ENCODE results near the gene CALHM3.

The CALHM3 gene

GRCh38 chr10:103433858-103434257, 45.2 kb downstream of the CALHM3 start:
- no peak for TF ChIP-seq CTCF (conservative IDR thresholded peaks at IDR 0.05; ENCODE audit: control insufficient read depth, insufficient read depth, low read depth, low read length)
- H3K4me3 ChIP-seq (ENCODE audit: control insufficient read depth, low read depth, low read length), result no peak overlapping the region
- DNase-seq (ENCODE audit: low read depth), result peak; percentile 82

- no peak for DNase-seq (ENCODE audit: low read depth)
- H3K4me3 ChIP-seq (ENCODE audit: control insufficient read depth, low read depth, low read length), result no peak overlapping the region
- no peak for TF ChIP-seq CTCF (conservative IDR thresholded peaks at IDR 0.05; ENCODE audit: control insufficient read depth, insufficient read depth, low read depth, low read length)
Measured at GRCh38 chr10:103431902-103432301, 47.1 kb downstream of the CALHM3 start.

- DNase-seq (ENCODE audit: low read depth), result no peak
- no peak overlapping the region for H3K4me3 ChIP-seq (ENCODE audit: control insufficient read depth, low read depth, low read length)
- TF ChIP-seq CTCF (conservative IDR thresholded peaks at IDR 0.05; ENCODE audit: control insufficient read depth, insufficient read depth, low read depth, low read length), result no peak
Measured at GRCh38 chr10:103429647-103430046, 49.4 kb downstream of the CALHM3 start.

GRCh38 chr10:103428989-103429643, 49.9 kb downstream of the CALHM3 start:
- no peak overlapping the region for H3K4me3 ChIP-seq (ENCODE audit: control insufficient read depth, low read depth, low read length)
- TF ChIP-seq CTCF (conservative IDR thresholded peaks at IDR 0.05; ENCODE audit: control insufficient read depth, insufficient read depth, low read depth, low read length), result no peak
- no peak for DNase-seq (ENCODE audit: low read depth)

DNA sequence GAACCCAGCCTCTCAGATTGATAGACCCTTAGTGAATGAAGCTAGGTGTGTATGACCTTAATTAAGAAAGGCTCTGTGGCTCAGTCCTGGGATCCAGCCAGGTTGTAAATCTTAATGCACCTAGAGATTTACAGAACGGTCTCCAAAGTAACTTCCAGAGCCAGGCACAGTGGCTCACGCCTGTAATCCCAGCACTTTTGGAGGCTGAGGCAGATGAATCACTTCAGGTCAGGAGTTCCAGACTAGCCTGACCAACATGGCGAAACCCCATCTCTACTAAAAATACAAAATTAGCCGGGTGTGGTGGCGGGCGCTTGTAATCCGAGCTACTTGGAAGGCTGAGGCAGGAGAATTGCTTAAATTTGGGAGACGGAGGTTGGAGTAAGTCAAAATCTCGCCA, 51.2 kb downstream of the CALHM3 start:
- no peak overlapping the region for H3K4me3 ChIP-seq (ENCODE audit: control insufficient read depth, low read depth, low read length)
- no peak for DNase-seq (ENCODE audit: low read depth)
- no peak for TF ChIP-seq CTCF (conservative IDR thresholded peaks at IDR 0.05; ENCODE audit: control insufficient read depth, insufficient read depth, low read depth, low read length)

DNA sequence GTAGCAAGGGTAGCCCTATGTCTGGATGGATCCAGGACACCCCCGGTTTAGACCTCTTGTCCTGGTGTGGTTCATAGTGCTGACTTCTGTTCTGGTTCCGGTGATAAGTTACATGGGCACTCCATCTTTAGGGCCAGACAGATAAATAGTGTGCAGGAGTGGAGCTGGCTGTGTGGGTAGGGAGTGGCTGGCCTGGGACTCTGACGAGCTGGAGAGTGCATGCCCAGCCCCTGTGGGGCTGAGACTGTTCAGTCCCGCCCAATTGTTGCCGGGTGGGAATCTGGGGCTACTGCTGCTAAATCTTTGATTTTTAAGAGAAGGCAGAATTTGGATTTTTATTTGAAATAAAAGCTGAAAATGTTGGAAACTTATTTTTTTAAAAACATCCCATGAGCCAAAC, 55.3 kb downstream of the CALHM3 start:
- no peak for TF ChIP-seq CTCF (conservative IDR thresholded peaks at IDR 0.05; ENCODE audit: control insufficient read depth, insufficient read depth, low read depth, low read length)
- no peak overlapping the region for H3K4me3 ChIP-seq (ENCODE audit: control insufficient read depth, low read depth, low read length)
- DNase-seq (ENCODE audit: low read depth), result no peak

Data from fibroblast of mammary gland (primary cell).